CD8-positive, alpha-beta memory T cell (primary cell): ENCODE results near the gene CADPS. TPM values are rescaled to one million over a fixed set of nuclear protein-coding genes. Genes with fewer than 3 reads are reported as not detected.

ENCODE experiments used
- CTCF ChIA-PET: fragments of 350-600 bp; sonication (Branson Sonifier 250); formaldehyde crosslinking; loops from one replicate; lab custom pipeline; 2021; ENCODE audit warnings: antibody characterized with exemption; lab: Charles Lee
- POLR2A ChIA-PET: fragments of 350-600 bp; sonication (Branson Sonifier 250); formaldehyde crosslinking; loops from one replicate; lab custom pipeline; 2021; ENCODE audit warnings: antibody characterized with exemption; lab: Charles Lee
- DNase-seq, 5 donors: peaks; one replicate each; pipeline versions ENCODE4 v3.0.0 to v3.0.0-alpha.2; 2020 to 2022; ENCODE audit warnings: mixed read lengths in 1 of 5
- H3K27ac ChIP-seq: one replicate; pipeline ENCODE4 v1.7.0; 2013; ENCODE audit warnings: low read depth, mild to moderate bottlenecking, low read length, moderate library complexity
- H3K27me3 ChIP-seq: 2 replicates; pipeline ENCODE4 v1.7.0; 2013; ENCODE audit warnings: low read length, mild to moderate bottlenecking; ENCODE audit not compliant: insufficient read depth, poor library complexity, severe bottlenecking
- H3K36me3 ChIP-seq: 2 replicates; pipeline ENCODE4 v1.7.0; 2013; ENCODE audit warnings: mild to moderate bottlenecking, low read length, moderate library complexity; ENCODE audit not compliant: insufficient read depth
- H3K4me1 ChIP-seq: 2 replicates; pipeline ENCODE4 v1.7.0; 2013; ENCODE audit warnings: mild to moderate bottlenecking, low read length, moderate library complexity; ENCODE audit not compliant: insufficient read depth
- H3K4me3 ChIP-seq: 2 replicates; pipeline ENCODE4 v1.7.0; 2013; ENCODE audit warnings: mild to moderate bottlenecking, low read length
- H3K9me3 ChIP-seq: 2 replicates; pipeline ENCODE4 v1.7.0; 2013; ENCODE audit warnings: mild to moderate bottlenecking, low read length
- H3K27ac Mint-ChIP-seq, 8 donors: one replicate each; pipeline ENCODE4 v1.8.0; 2020 to 2021; ENCODE audit warnings: mixed read lengths in 8 of 8, mild to moderate bottlenecking in 6 of 8, inconsistent platforms in 3 of 8, moderate library complexity in 3 of 8
- H3K27me3 Mint-ChIP-seq, 2 donors: one replicate each; pipeline ENCODE4 v1.8.0; 2020 to 2021; ENCODE audit warnings: mixed read lengths in 2 of 2, mild to moderate bottlenecking in 1 of 2, moderate library complexity in 1 of 2
- H3K36me3 Mint-ChIP-seq, 3 donors: one replicate each; pipeline ENCODE4 v1.8.0; 2020 to 2021; ENCODE audit warnings: mixed read lengths in 3 of 3, inconsistent platforms in 1 of 3, mild to moderate bottlenecking in 1 of 3
- H3K4me1 Mint-ChIP-seq, 3 donors: one replicate each; pipeline ENCODE4 v1.8.0; 2020 to 2021; ENCODE audit warnings: mixed read lengths in 3 of 3, inconsistent platforms in 1 of 3, mild to moderate bottlenecking in 1 of 3
- H3K4me3 Mint-ChIP-seq, 7 donors: one replicate each; pipeline ENCODE4 v1.8.0; 2020 to 2021; ENCODE audit warnings: mixed read lengths in 7 of 7, mild to moderate bottlenecking in 6 of 7, moderate library complexity in 4 of 7, inconsistent platforms in 2 of 7
- H3K9me3 Mint-ChIP-seq, 5 donors: one replicate each; pipeline ENCODE4 v1.8.0; 2020 to 2022; ENCODE audit warnings: mixed read lengths in 5 of 5, mild to moderate bottlenecking in 3 of 5, moderate library complexity in 2 of 5, inconsistent platforms in 1 of 5
- polyA plus RNA-seq: library from polyadenylated mRNA; unstranded; fragments of 300-500 nt; fragmentation: Illumina TruSeq; gene quantifications from one replicate; pipeline ENCODE4 v1.2.3, GENCODE V29; 2021
- total RNA-seq, 2 experiments: library from RNA; stranded (reverse); gene quantifications; one replicate each; pipeline ENCODE4 v1.2.3, GENCODE V29; 2021

Gene CADPS
- total and polyA plus RNA-seq, 3 experiments from 2014 or later: not detected

GRCh38 chr3:62439176-62439813 is 435.9 kb downstream of the CADPS start:
- H3K36me3 ChIP-seq: no peaks in the 10 kb centered on the region
- Mint-ChIP-seq H3K27ac (no peak overlapping the region), H3K4me1 (no peaks in the 10 kb centered on the region), H3K27me3 (peaks cover 5 to 10% of the 10 kb centered on the region in 2 donors), H3K4me3 (no peak overlapping the region), H3K9me3 (peaks cover 0 to 6% (median 0%) of the 10 kb centered on the region in 5 donors), H3K36me3 (no peaks in the 10 kb centered on the region)
- no peaks in the 10 kb centered on the region for H3K9me3 ChIP-seq
- H3K27me3 ChIP-seq: no peaks in the 10 kb centered on the region
- no peaks in the 10 kb centered on the region for H3K4me1 ChIP-seq
- H3K4me3 ChIP-seq: no peak overlapping the region
- DNase-seq: no peak
- ChIA-PET CTCF (no interaction called here), POLR2A (no interaction called here)
- H3K27ac ChIP-seq: no peak overlapping the region

- no peaks in the 10 kb centered on the region for H3K9me3 ChIP-seq
- no peak overlapping the region for H3K4me3 Mint-ChIP-seq
- no peak for DNase-seq
- no peaks in the 10 kb centered on the region for H3K36me3 ChIP-seq
- H3K4me3 ChIP-seq: no peak overlapping the region
- H3K27ac ChIP-seq: no peak overlapping the region
- no peaks in the 10 kb centered on the region for H3K9me3 Mint-ChIP-seq
- ChIA-PET POLR2A (no interaction called here), CTCF (no interaction called here)
- H3K27me3 Mint-ChIP-seq: peaks cover 5 to 16% of the 10 kb centered on the region in 2 donors
- H3K27ac Mint-ChIP-seq: no peak overlapping the region
- H3K27me3 ChIP-seq: no peaks in the 10 kb centered on the region
- no peaks in the 10 kb centered on the region for H3K4me1 Mint-ChIP-seq
- H3K36me3 Mint-ChIP-seq: no peaks in the 10 kb centered on the region
- no peaks in the 10 kb centered on the region for H3K4me1 ChIP-seq
These were observed 438.4 kb downstream of the CADPS start for GRCh38 chr3:62436785-62437184.

- H3K36me3 ChIP-seq: no peaks in the 10 kb centered on the region
- Mint-ChIP-seq H3K4me3 (no peak overlapping the region), H3K27ac (no peak overlapping the region), H3K4me1 (no peaks in the 10 kb centered on the region), H3K9me3 (no peaks in the 10 kb centered on the region), H3K36me3 (no peaks in the 10 kb centered on the region), H3K27me3 (peaks cover 4 to 19% of the 10 kb centered on the region in 2 donors)
- no peak overlapping the region for H3K4me3 ChIP-seq
- no peaks in the 10 kb centered on the region for H3K9me3 ChIP-seq
- no peak overlapping the region for H3K27ac ChIP-seq
- ChIA-PET CTCF (no interaction called here), POLR2A (no interaction called here)
- H3K27me3 ChIP-seq: no peaks in the 10 kb centered on the region
- no peaks in the 10 kb centered on the region for H3K4me1 ChIP-seq
- DNase-seq: no peak
These were observed 441.8 kb downstream of the CADPS start for GRCh38 chr3:62433396-62433795.

DNA sequence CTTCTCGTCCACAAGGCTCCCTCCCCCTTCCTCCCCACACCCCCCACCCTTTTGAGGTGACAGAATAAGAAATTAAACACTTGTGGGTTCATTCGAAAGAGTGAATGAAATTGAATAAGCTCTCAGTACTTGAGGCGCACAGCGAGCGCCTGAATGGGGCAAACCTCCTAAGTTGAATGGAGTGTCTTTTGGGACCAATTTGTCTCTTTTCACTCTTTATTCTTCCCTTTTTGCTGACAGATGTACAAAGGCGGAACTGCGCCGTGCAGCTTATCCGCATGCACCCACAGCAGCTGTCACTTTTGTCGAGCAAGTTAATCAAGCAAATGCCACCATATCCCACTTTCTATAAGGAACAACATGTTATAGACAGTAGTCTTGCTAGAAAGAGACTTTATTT is 454.0 kb downstream of the CADPS start:
- DNase-seq: no peak
- POLR2A ChIA-PET: no interaction called here
- no peak overlapping the region for H3K27ac ChIP-seq
- H3K4me1 ChIP-seq: no peaks in the 10 kb centered on the region
- Mint-ChIP-seq H3K4me1 (no peaks in the 10 kb centered on the region), H3K36me3 (no peaks in the 10 kb centered on the region), H3K9me3 (peaks cover 0 to 12% (median 2%) of the 10 kb centered on the region in 5 donors), H3K27me3 (peaks cover 4 to 7% of the 10 kb centered on the region in 2 donors), H3K4me3 (no peak overlapping the region), H3K27ac (no peak overlapping the region)
- H3K27me3 ChIP-seq: no peaks in the 10 kb centered on the region
- no peaks in the 10 kb centered on the region for H3K9me3 ChIP-seq
- no peak overlapping the region for H3K4me3 ChIP-seq
- no peaks in the 10 kb centered on the region for H3K36me3 ChIP-seq
- CTCF ChIA-PET: no interaction called here

DNA sequence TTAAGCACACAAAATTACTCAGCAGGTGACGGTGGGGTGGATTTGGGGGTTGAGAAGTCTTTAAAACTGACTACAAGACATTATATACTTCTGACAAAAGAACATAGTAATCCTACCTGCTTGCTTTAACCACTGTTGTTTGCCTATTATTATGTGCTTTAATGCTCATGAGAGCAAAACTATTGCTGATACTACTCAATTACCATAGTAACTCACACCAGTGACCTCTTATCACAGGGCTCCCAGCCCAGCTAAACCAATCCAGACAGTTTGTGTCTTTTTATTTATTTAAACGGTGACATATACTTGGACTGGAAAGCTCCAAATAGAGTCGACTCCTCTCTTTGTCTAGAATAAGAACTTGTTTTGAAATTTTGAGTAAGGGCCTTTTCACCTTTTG is 459.1 kb downstream of the CADPS start:
- Histone ChIP-seq H3K4me1 (no peaks in the 10 kb centered on the region), H3K27me3 (no peaks in the 10 kb centered on the region), H3K4me3 (no peak overlapping the region), H3K9me3 (no peaks in the 10 kb centered on the region), H3K27ac (no peak overlapping the region), H3K36me3 (no peaks in the 10 kb centered on the region)
- no peak for DNase-seq
- H3K9me3 Mint-ChIP-seq: peaks cover 0 to 7% (median 0%) of the 10 kb centered on the region in 5 donors
- H3K4me1 Mint-ChIP-seq: no peaks in the 10 kb centered on the region
- H3K36me3 Mint-ChIP-seq: no peaks in the 10 kb centered on the region
- peaks cover 4 to 6% of the 10 kb centered on the region in 2 donors for H3K27me3 Mint-ChIP-seq
- H3K4me3 Mint-ChIP-seq: no peak overlapping the region
- ChIA-PET CTCF (no interaction called here), POLR2A (no interaction called here)
- no peak overlapping the region for H3K27ac Mint-ChIP-seq

DNA sequence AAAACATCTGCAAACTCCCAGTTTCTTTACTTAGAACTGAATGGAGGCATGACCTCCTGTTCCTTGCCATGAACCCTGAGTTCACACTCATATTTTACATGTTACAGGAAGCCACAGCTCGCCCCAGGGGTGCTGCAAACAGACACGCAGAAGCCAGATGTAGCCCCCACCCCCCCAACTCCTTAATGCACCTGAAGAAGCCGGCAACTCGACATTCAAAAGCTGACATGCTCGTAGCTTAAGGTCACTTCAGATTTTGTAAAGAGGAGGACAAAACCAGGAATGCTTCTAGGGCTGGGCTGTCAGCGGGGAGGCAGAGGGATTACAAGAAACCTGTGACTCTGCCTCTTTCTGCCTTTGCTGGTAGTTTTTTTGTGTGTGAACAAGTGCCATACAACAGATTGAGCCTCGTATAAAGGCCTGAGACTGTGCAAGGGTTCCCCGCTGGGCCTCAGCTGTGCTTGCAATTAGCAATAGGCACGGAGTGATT is 459.9 kb downstream of the CADPS start:
- Histone ChIP-seq H3K4me1 (no peaks in the 10 kb centered on the region), H3K27me3 (no peaks in the 10 kb centered on the region), H3K9me3 (no peaks in the 10 kb centered on the region), H3K36me3 (no peaks in the 10 kb centered on the region), H3K27ac (no peak overlapping the region), H3K4me3 (no peak overlapping the region)
- no peak overlapping the region for H3K27ac Mint-ChIP-seq
- H3K27me3 Mint-ChIP-seq: peaks cover 4 to 6% of the 10 kb centered on the region in 2 donors
- H3K9me3 Mint-ChIP-seq: peaks cover 0 to 3% (median 0%) of the 10 kb centered on the region in 5 donors
- H3K4me3 Mint-ChIP-seq: no peak overlapping the region
- ChIA-PET CTCF (no interaction called here), POLR2A (no interaction called here)
- no peaks in the 10 kb centered on the region for H3K4me1 Mint-ChIP-seq
- no peak for DNase-seq
- H3K36me3 Mint-ChIP-seq: no peaks in the 10 kb centered on the region

DNA sequence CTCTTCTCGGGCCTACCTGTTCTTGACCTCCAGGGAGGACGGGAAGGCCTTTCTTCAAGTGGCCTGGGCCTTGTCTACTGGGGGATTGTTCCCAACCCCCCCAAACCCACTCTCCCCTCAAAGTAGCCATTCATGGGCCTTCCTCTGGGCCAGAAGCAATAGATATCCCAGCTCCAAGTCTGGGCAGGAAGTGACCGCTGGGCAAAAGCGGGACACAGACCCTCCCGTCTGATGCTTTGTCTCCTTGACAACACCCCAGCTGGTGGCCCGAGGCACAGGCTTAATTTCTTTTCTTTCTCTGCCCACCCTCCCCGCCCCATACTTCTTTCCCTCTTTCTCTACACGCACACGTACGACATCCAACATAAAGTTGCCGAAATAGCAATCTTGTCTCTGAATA is 460.4 kb downstream of the CADPS start:
- CTCF ChIA-PET: no interaction called here
- Histone ChIP-seq H3K9me3 (no peaks in the 10 kb centered on the region), H3K4me1 (no peaks in the 10 kb centered on the region), H3K4me3 (no peak overlapping the region), H3K36me3 (no peaks in the 10 kb centered on the region), H3K27ac (no peak overlapping the region), H3K27me3 (no peaks in the 10 kb centered on the region)
- H3K4me1 Mint-ChIP-seq: no peaks in the 10 kb centered on the region
- no peak for DNase-seq
- H3K36me3 Mint-ChIP-seq: no peaks in the 10 kb centered on the region
- POLR2A ChIA-PET: no interaction called here
- H3K27ac Mint-ChIP-seq: no peak overlapping the region
- H3K4me3 Mint-ChIP-seq: no peak overlapping the region
- peaks cover 3 to 4% of the 10 kb centered on the region in 2 donors for H3K27me3 Mint-ChIP-seq
- H3K9me3 Mint-ChIP-seq: peaks cover 0 to 6% (median 0%) of the 10 kb centered on the region in 5 donors

DNA sequence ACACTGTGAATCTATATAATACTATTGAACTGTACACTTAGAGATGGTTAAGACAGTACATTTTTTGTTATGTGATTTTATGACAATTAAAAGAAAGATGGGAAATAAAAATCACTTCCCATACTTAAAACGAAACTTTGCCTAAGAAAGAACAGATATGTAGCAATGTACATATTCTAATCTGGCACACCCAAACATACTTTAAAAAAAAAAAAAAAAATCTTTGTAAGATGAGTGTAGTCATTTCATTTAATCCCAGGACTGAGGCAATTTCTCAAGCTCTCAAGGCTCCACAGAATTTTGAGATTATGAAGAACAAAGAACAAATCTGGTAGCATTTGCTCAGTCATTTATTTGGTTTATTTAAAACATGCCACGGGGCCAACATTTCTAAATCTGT is 461.5 kb downstream of the CADPS start:
- ChIA-PET CTCF (no interaction called here), POLR2A (no interaction called here)
- Mint-ChIP-seq H3K27me3 (peaks cover 2 to 3% of the 10 kb centered on the region in 2 donors), H3K27ac (no peak overlapping the region), H3K9me3 (peaks cover 0 to 4% (median 0%) of the 10 kb centered on the region in 5 donors), H3K36me3 (no peaks in the 10 kb centered on the region), H3K4me3 (no peak overlapping the region), H3K4me1 (no peaks in the 10 kb centered on the region)
- no peak for DNase-seq
- H3K4me1 ChIP-seq: no peaks in the 10 kb centered on the region
- no peaks in the 10 kb centered on the region for H3K27me3 ChIP-seq
- no peaks in the 10 kb centered on the region for H3K36me3 ChIP-seq
- no peak overlapping the region for H3K27ac ChIP-seq
- no peak overlapping the region for H3K4me3 ChIP-seq
- no peaks in the 10 kb centered on the region for H3K9me3 ChIP-seq
